ENCODE data around the gene LHX3.
A peak's percentile ranks its signal among the peaks of the same experiment; 100 is the strongest.

LHX3 gene
- total RNA-seq, result 0.09 to 0.10 reads per million in 2 donors

DNA sequence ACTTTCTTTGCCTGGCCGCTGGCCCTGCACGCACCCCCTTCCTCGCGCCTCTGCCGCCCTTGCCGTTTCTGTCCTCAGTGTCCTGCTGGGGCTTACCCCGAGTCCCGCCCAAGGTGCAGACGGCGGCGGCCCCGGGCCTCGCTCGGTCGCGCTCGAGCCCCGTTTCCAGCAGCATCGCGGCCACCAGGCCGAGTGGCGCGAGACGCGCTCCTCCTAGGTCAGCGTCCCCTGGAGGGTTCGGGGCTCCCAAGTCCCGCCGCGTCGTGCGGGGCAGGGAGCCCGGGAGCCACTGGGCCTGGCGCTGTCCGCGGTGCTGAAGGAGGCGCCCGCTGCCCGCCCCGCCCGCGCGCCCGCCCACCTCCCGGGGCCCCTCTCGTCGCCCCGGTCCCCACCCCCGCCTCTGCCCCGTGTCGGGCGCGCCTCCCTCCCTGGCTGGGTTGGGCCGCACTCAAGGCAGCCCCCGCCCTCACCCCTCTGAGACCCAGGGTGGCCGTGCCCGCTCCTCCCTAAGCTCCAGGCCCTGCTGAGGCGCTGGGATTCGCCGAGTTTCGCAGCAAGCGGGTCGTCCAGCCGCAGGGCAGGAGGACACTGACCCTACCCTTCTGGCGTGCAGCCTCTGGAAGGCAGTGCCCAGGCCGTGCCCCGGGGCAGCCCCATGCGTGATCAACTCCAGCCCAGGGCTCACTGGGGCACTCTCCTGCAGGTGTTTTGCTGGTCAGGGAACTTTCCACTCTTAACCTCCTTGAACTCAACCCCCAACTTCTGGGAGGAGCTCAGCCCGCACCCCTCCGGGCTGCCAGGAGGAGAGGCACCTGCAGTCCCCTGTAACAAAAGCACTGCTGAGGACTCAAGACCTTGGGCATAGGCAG is at the start of gene LHX3:
Gene LHX3 (minus strand): TSS at position 291 of the 869 bp plus-strand sequence. CDS start 116 bp downstream, at position 175.
- no peak for DNase-seq

DNA sequence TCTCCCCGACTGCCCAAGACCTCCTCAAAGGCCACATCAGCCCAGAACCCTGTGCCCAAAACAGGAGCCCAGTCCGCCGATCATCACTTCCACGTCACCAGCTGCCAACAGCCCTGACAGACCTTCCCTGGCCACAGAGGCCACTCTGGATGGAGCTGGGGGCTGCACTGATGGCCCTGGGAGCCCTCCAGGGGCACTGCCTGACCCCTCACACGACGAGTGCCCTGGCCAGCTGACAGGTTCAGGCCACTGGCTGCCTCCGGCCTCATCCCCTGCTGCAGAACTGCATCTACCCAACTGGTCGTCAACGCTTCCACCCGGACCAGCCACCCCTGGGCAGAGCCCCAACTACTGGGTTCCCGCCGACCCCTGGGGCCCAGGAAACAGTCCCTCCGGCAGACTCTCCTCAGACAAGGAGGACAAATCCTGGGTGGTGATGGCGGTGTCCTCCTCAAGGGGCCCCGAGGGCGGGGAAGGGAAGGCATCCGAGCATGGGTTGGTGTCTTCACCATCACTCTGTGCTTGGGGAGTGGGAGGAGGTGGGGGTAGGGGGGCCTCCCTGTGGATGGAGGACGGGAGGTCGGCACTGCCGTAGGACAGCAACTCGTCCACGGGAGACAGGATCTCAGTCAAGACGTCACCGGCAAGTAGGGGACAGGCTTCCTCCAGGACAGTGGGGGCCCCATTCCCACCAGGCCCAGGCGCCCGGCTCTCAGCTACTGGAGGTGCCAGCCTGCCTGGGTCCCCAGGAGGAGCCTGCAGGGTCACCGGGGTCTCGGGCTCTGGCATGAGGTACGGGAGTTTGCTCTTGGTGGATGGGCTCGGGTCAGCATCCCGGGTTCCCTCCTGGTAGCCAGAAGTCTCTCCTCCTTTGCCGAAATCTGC is 48.6 kb upstream of the LHX3 start:
- no peak for DNase-seq

DNA sequence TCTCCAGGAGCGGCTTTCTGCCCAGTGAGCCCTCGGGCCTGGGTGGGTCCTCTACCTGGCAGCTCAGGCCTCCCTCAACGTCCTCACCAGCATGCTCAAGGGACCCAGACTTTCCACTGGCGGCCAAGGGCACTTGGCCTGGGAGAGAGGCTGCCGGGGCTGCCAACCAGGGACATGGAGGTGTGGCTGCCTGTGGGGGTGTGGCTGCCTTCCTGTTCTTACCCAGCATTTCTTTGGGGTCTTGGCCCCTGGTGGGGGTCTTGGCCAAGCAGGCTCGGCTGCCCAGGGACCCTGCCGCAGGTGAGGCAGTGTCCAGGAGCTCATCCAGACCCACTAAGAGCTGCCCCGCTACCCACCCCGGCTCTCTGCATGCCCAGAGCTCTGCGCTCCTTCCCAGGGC is 47.9 kb upstream of the LHX3 start:
- DNase-seq, result no peak

DNA sequence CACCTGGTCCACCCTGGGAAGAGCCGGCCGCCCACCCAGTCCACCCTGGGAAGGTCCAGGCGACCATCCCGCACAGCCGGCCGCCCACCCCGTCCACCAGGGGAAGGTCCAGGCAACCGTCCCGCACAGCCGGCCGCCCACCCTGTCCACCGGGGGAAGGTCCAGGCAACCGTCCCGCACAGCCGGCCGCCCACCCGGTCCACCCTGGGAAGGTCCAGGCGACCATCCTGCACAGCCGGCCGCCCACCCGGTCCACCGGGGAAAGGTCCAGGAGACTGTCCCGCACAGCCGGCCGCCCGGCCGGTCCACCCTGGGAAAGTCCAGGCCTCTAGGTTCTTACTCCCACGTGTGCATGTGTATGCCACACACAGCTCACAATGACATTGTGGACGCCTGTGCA is 47.4 kb upstream of the LHX3 start:
- DNase-seq, result no peak

- no peak for DNase-seq
These were observed 46.6 kb upstream of the LHX3 start for GRCh38 chr9:136251264-136252115.

DNA sequence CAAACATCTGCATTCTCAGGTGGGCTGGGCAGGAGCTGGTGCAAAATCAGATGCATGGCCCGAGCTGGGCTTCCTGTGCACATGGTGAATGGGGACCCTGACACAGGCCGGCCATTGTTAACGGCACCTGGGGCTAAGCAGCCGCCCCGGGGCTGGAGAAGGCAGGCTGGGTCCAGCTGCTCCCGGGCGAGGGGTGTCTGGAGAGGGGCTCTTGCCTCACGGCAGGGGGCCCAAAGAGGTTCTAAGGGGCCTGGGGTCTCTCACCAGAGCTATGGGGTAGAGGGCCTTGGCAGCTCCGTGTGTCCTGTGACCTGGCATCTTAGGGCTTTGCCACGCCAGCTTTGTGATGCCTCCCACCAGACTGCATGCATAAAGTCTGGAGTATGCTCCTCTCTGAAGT is 45.7 kb upstream of the LHX3 start:
- no peak for DNase-seq

GRCh38 chr9:136249877-136250559 is 45.1 kb upstream of the LHX3 start:
- no peak for DNase-seq

- no peak for DNase-seq
These were observed 44.3 kb upstream of the LHX3 start for GRCh38 chr9:136248951-136249876.

GRCh38 chr9:136247947-136248637 is 43.2 kb upstream of the LHX3 start:
- DNase-seq, result no peak

DNA sequence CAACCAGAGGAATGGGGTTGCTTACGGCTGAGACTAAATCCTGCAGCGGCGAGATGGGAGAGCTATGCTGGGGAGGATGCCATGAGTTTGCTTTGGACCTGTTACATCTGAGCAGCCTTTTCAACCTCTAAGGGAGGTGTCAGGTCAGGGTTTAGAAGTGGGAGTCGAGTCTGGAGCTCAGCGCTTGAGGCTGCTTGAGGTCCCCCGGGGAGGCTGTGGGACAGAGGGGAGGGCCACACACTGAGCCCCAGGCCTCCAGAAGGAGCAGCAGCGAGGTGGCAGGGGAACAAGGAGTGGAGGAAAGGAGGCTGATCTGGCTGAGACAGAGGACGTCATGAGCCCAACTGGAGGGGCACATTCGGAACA is 42.6 kb upstream of the LHX3 start:
- no peak for DNase-seq

DNA sequence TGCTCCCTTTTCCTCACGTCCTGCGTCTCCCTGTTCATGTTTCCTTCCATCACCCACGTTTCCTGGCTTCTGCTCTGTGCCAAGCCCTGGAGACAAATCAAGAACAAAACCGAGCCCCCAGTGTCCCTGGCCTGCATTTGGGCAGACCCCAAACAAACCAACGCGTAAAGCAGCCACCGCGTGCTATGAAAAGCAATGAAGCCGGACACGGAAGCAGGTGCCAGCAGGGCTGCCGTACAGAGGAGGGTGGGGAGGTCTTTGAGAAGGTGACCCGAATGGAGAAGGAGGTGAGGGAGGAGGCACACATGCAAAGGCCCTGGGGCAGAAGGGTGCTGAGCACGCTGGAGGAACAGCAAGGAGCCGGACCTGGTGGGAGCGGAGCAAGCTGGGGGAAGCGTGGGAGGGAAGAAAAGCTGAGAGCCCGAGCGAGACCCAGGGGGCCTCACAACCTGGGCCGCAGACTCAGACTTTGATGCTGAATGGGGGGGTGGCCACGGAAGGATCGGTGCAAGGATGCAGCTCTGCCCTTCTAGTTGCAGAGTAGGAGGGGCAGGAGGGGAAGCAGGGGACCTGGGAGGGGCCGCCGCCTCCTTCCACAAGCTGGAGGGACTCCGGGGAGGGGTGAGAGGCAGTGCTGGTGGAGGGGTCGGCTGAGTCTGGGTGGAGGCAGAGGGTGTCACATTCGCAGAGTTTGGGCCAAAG is 42.1 kb upstream of the LHX3 start:
- DNase-seq, result no peak

DNA sequence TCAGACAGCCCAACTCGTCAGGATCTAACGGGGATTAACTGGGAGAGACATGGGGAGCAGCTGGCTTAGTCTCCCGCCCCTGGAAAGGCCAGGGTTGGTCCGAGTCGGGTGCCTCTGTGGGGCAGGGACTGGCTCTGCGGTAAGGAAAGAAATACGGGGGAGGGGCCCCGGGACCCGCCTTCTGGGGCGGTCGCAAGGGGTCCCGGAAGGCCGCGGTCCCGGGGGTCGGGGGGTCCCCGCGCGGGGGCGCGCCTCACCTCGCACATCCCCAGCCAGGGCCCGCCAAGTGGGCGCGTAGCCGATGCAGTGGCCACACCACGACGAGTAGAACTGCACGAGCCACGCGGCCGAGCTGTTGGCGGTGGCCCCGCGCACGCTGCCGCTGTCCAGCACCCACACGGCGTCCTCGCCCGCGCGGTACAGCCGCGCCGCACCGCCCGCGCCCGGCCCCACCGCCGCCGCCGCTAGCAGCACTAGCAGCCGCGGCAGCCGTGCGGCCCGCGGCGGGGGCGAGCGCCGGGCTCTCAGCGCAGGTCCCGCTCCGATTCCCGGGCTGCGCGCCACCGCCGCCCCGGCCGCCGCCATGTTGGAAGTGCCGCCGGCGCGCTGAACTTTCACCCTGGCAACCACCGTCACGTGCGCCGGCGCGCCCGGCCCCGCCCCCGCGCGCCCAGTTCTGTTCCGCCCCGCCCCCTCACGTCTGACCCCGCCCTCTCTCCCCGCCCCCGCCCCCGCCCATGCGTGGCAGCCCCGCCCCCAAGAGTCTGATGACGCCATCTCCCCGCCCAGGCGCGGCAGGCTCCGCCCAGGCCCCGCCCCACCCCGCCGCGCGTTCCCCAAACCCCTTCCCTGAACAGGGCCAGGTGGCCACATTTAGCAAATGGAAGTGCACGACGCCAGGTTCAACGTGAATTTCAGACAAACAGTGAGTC is 40.6 kb upstream of the LHX3 start, which contains the start of gene QSOX2:
Gene QSOX2 (minus strand): TSS at position 594 of the 932 bp plus-strand sequence. CDS start 9 bp downstream, at position 585.
- peak; percentile 80 for DNase-seq

GRCh38 chr9:136244969-136245218 is 40.0 kb upstream of the LHX3 start:
- DNase-seq, result no peak

DNA sequence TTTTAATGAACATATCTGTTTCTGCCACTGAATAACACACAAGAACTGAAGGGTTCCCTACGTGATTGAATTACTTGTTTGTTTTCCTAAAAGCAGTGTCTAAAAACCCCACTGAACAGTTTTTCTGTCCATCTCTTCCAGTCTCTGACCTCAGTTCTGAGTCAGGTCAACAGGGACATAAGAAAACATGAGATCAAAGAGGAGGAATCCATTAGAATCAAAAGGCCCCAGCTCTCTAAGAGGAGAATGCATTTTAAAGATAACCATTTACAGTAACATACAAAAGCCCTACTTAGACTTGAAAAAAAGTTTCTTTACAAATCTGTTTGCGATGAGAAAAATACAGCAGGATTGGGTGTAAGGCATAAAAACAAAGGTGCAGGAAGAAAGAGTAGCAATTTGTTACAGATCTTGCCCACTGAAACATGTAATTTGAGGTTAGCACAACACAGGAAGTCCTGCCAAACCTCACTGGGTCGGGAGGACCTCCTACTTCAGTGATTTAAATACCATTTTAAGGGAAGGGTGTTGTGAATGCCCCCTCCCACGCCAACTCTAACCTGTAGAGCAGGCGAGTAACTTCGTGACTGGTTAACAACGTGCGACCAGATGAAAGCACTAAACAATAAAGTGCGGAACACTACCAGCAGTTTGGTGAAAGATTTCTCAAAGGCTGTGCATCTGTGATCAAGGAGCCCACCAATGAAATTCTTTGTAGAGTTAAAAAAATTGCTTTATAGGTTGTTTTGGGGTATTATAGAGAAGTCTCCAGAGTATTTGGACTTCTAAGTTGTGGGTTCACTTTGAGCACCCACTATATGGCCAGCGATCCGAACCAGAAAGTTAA is 39.4 kb upstream of the LHX3 start:
- DNase-seq, result no peak

DNA sequence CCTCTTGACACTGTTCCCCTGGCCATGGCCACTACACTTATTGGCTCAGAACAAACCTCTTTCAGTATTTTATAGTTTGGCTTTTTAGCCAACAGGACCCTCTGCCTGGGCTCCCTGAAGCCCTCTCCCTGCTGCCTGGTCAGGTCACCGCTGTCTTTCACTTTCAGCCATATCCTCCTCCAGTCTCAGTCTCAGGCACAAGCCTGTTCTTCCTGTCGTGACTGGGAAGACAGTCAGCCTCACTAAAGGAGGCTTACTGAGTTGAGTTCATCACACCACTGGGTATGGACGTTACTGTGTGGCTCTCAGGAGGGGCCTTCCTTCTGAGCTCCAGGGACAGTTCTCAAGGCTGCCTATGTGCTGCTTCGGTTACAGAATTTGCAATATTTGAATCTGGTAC is 38.7 kb upstream of the LHX3 start:
- DNase-seq, result no peak

DNA sequence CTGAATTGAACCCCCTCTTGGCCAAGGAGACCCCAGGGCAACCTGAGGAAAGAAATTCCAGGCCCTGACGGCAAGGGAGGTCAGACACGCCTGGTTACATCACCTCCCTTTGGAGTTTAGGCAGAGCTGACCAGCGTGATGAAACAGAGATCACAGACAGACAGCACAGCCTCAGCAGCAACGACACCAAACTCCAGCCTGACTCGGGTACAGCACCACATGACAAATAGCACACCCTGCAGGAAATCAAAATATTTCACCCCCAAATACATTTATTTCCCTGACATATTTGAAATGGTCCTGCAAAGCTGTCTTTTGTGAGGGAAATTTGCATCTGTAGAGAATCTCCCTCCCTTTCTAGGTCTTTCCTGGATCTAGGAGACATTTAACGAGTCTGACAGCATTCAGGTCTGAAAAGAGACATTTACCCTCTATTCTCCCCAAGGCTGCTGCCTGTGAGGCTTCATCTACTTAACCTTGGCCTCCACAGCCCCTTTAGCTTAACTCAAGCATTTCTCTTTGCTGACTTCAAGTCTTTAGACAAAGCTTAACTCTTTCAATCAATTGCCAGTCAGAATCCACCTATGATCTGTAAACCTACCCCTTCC is 38.1 kb upstream of the LHX3 start:
- no peak for DNase-seq

GRCh38 chr9:136242248-136242647 is 37.3 kb upstream of the LHX3 start:
- no peak for DNase-seq

Measured in activated gamma-delta T cell (primary cell).